ENCODE data around the gene CELA3B.
A peak's percentile ranks its signal among the peaks of the same experiment; 100 is the strongest.
"Not testable (repeated sequence)": the region's sequence is repeated elsewhere in the genome, so short reads cannot be mapped to it uniquely, and the experiment has no call there.

Gene CELA3B

GRCh38 chr1:21941370-21941769 lies 35.5 kb upstream of the CELA3B start:
- Mint-ChIP-seq H3K4me1 (peaks cover 64% of the 10 kb centered on the region), H3K4me3 (no peak overlapping the region), H3K27me3 (ENCODE audit: low read depth, poor library complexity) (peaks cover 14% of the 10 kb centered on the region), H3K36me3 (ENCODE audit: low read depth) (no peaks in the 10 kb centered on the region), H3K9me3 (no peaks in the 10 kb centered on the region), H3K27ac (no peak overlapping the region)
- TF ChIP-seq CTCF (IDR thresholded peaks at IDR 0.05) = no peak
- no peak for DNase-seq

- no peak for DNase-seq
- Mint-ChIP-seq H3K36me3 (ENCODE audit: low read depth) (no peaks in the 10 kb centered on the region), H3K4me1 (peaks cover 66% of the 10 kb centered on the region), H3K9me3 (no peaks in the 10 kb centered on the region), H3K27me3 (ENCODE audit: low read depth, poor library complexity) (peaks cover 14% of the 10 kb centered on the region), H3K4me3 (no peak overlapping the region), H3K27ac (no peak overlapping the region)
- TF ChIP-seq CTCF (IDR thresholded peaks at IDR 0.05) = no peak
These were observed 34.4 kb upstream of the CELA3B start for GRCh38 chr1:21942464-21942863.

GRCh38 chr1:21942959-21943640 lies 33.7 kb upstream of the CELA3B start:
- H3K27ac Mint-ChIP-seq; DNase-seq; H3K36me3 Mint-ChIP-seq (ENCODE audit: low read depth); H3K4me3 Mint-ChIP-seq; H3K9me3 Mint-ChIP-seq: not testable (repeated sequence)
- Mint-ChIP-seq H3K27me3 (ENCODE audit: low read depth, poor library complexity) (peaks cover 14% of the 10 kb centered on the region), H3K4me1 (peaks cover 60% of the 10 kb centered on the region)

- H3K27me3 Mint-ChIP-seq (ENCODE audit: low read depth, poor library complexity) = peaks cover 10% of the 10 kb centered on the region
- peaks cover 44% of the 10 kb centered on the region for H3K4me1 Mint-ChIP-seq
- no peak overlapping the region for H3K4me3 Mint-ChIP-seq
- TF ChIP-seq CTCF (IDR thresholded peaks at IDR 0.05) = no peak
- DNase-seq = no peak
- peak overlapping the region; percentile 84 for H3K27ac Mint-ChIP-seq
- H3K36me3 Mint-ChIP-seq (ENCODE audit: low read depth) = no peaks in the 10 kb centered on the region
- H3K9me3 Mint-ChIP-seq = no peaks in the 10 kb centered on the region
These were observed 32.1 kb upstream of the CELA3B start for GRCh38 chr1:21944733-21945073.

- H3K36me3 Mint-ChIP-seq (ENCODE audit: low read depth) = no peaks in the 10 kb centered on the region
- no peak for TF ChIP-seq CTCF (IDR thresholded peaks at IDR 0.05)
- H3K4me1 Mint-ChIP-seq = peaks cover 24% of the 10 kb centered on the region
- H3K9me3 Mint-ChIP-seq = no peaks in the 10 kb centered on the region
- H3K27me3 Mint-ChIP-seq (ENCODE audit: low read depth, poor library complexity) = peaks cover 9% of the 10 kb centered on the region
- H3K27ac Mint-ChIP-seq = no peak overlapping the region
- no peak for DNase-seq
- H3K4me3 Mint-ChIP-seq = no peak overlapping the region
These were observed 29.8 kb upstream of the CELA3B start for GRCh38 chr1:21946836-21947587.

GRCh38 chr1:21950734-21951133 lies 26.1 kb upstream of the CELA3B start:
- Mint-ChIP-seq H3K4me1 (peaks cover 27% of the 10 kb centered on the region), H3K9me3 (no peaks in the 10 kb centered on the region), H3K36me3 (ENCODE audit: low read depth) (no peaks in the 10 kb centered on the region), H3K27ac (peak overlapping the region; percentile 42), H3K27me3 (ENCODE audit: low read depth, poor library complexity) (peaks cover 3% of the 10 kb centered on the region), H3K4me3 (no peak overlapping the region)
- no peak for TF ChIP-seq CTCF (IDR thresholded peaks at IDR 0.05)
- no peak for DNase-seq

Measured in nephron progenitor cell (in vitro differentiated cells).